ENCODE data around the gene DUSP16. TPM values are rescaled to one million over a fixed set of nuclear protein-coding genes. Genes with fewer than 3 reads are reported as not detected.

The DUSP16 gene
- total and polyA plus RNA-seq, 2 experiments from 2014 or later: 11.7 to 59.4 TPM

GRCh38 chr12:12520273-12520672 lies 42.4 kb downstream of the DUSP16 start:
- H4K20me1 ChIP-seq (replicated peaks; ENCODE audit: insufficient read depth): 0 out of 2 replicates have a peak, but pooled peaks cover 4% of the 10 kb centered on the region
- H3K9me2 ChIP-seq (ENCODE audit: insufficient read depth): no peaks in the 10 kb centered on the region
- TF ChIP-seq JUNB (IDR thresholded peaks at IDR 0.05; ENCODE audit: unreplicated experiment) (no peak), ZNF331 (CRISPR knock-in tag; IDR thresholded peaks at IDR 0.05; ENCODE audit: low read depth) (no peak), STAT1 (IDR thresholded peaks at IDR 0.05; ENCODE audit: unreplicated experiment) (no peak), CREB1 (CRISPR knock-in tag; IDR thresholded peaks at IDR 0.05; ENCODE audit: low read depth) (no peak), ZNF462 (CRISPR knock-in tag; IDR thresholded peaks at IDR 0.05) (no peak), REST (IDR thresholded peaks at IDR 0.05; ENCODE audit: unreplicated experiment) (no peak), POLR2AphosphoS5 (IDR thresholded peaks at IDR 0.05; ENCODE audit: low read depth) (no peak), ETS1 (IDR thresholded peaks at IDR 0.05) (no peak), EZH2phosphoT487 (IDR thresholded peaks at IDR 0.05; ENCODE audit: unreplicated experiment) (no peak), CTCF (conservative IDR thresholded peaks at IDR 0.05; ENCODE audit: low read depth in 2 of 2) (no peak), NANOG (IDR thresholded peaks at IDR 0.05; ENCODE audit: borderline replicate concordance) (no peak), ZNF114 (CRISPR knock-in tag; IDR thresholded peaks at IDR 0.05) (no peak), EZH2 (IDR thresholded peaks at IDR 0.05; ENCODE audit: low read depth, unreplicated experiment) (no peak)
- ATAC-seq: no peak
- no peaks in the 10 kb centered on the region for H3K9me3 Mint-ChIP-seq
- H3K4me1 Mint-ChIP-seq: peaks cover 44% of the 10 kb centered on the region
- H3K27ac ChIP-seq (ENCODE audit: low read depth): no peak overlapping the region
- H2AFZ ChIP-seq: no peak overlapping the region
- H3K4me3 Mint-ChIP-seq: no peak overlapping the region
- H3K4me3 ChIP-seq: no peak overlapping the region
- H3K4me2 ChIP-seq: no peak overlapping the region
- no peaks in the 10 kb centered on the region for H3K27me3 ChIP-seq (ENCODE audit: insufficient read depth)
- H3K4me1 ChIP-seq (ENCODE audit: insufficient read depth): peaks cover 41% of the 10 kb centered on the region
- H3K27me3 Mint-ChIP-seq (ENCODE audit: insufficient read depth, low read depth, poor library complexity): peaks cover 2% of the 10 kb centered on the region
- H3K27ac Mint-ChIP-seq: peak overlapping the region; percentile 52; the same call in 1 of the 2 replicates
- peaks cover 83% of the 10 kb centered on the region for H3K79me2 ChIP-seq (replicated peaks; ENCODE audit: insufficient read depth)
- no peak for DNase-seq (ENCODE audit: low spot score)
- H3F3A ChIP-seq (replicated peaks; ENCODE audit: low read depth): no peaks in the 10 kb centered on the region
- 0 out of 2 replicates have a peak, but pooled peaks cover 3% of the 10 kb centered on the region for H3K36me3 ChIP-seq (ENCODE audit: insufficient read depth)
- peaks cover 46% of the 10 kb centered on the region for H3K36me3 Mint-ChIP-seq (ENCODE audit: low read depth)

All from GM23338 (cell line).